Stimulated activated CD8-positive, alpha-beta memory T cell treated with anti-CD3 and anti-CD28 coated beads, Interleukin-12 subunit alpha, Interleukin-12 subunit beta, amount 100 ng/mL, for 24 hours (primary cell): Measurements from ENCODE around the gene MRGPRF.
"Not testable (repeated sequence)": the region's sequence is repeated elsewhere in the genome, so short reads cannot be mapped to it uniquely, and the experiment has no call there.

Experiments
- DNase-seq: peaks from one replicate; pipeline ENCODE4 v3.0.0-alpha.2; 2020; ENCODE audit errors: extremely low read depth

MRGPRF gene

DNA sequence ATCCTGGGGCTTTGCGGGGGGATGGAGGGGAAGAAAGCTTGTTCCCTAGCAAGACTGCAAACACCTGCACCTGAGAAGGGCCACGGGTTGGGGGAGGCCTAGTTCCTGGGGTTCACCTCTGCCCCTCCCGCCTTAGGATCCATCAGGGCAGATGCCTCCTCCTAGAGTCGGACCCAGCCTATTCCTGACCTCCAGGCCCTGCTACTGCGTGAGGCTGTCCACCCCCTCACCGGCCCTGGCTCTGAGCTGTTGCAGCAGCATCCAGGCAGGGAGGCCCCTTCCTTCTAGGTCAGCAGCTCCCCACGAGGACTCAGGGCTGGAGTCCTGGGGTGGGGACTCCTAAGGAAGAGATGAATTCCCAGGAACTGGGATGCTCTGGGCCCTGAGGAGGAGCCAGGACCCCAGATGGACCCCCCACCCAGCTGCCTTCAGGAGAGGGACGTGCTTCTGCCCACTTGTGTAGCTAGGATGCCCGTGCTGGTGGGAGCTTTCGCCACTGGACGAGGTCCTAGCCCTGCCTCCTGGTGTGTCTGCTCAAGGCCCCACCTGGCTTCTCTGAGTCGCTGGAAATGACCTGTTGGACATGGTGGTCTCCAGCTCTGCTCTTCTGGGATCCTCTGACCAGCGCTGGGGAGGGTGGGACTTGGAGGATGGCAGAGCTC, 10.3 kb downstream of the MRGPRF start:
- no peak for DNase-seq

- no peak for DNase-seq
Observed at GRCh38 chr11:69002110-69002569, 10.9 kb downstream of the MRGPRF start.

DNA sequence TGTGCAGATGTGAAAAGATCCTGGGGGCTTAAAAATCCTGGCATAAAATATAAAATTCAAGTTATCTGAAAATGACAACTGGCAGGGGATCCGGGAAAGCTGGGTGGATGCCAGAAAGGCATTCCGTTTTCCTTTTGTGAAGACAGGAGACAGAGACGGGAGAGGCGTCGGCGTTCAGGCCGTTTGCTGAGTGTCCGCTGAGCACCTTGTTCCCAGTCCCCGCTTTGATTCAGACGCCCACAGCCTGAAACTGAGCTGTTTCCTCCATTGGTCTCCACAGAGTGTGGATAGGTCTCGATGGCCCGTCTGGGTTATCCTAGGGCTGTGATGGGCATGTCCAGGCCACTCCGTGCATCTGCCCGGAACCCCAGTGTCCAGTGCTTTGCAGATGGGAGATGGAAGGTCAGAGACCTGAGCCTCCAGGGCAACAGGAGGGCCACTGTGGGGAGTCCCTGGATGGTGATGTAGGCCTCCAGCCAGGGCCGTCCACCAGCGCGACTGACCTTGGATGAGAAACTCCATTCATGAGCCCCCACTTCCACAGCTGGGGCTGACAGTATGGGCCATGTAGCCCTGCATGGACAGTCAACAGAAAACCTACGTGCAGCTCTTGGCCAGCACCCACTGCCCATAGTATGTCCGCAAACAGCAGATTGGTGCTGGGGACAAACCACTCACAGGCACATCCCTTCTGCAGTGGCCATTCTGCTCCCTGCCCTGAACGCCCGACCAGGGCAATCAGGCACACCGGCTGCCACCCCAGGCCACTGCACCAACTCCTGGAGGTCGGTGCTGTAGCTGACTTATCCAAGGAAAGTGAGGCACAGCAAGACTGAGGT, 11.6 kb downstream of the MRGPRF start:
- no peak for DNase-seq

GRCh38 chr11:69000831-69001242, 12.2 kb downstream of the MRGPRF start:
- no peak for DNase-seq

DNA sequence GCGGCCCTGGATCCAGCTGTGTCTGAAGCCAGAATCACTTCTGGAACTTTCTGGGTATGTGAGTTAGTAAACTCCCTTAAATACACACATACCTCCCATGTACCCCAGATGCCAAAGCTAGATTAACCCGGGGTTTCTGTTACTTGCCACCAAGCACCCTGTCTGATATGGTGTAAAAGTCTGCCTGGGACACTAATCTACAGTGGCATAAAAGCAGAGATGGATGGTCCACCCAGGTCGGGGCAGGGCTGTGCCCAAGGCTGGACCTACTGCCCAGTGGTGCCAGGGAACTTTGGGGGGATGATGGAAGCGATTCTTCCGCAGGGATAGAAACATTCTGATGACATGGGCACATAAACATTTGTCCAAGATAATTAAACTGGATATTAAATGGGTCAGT, 12.7 kb downstream of the MRGPRF start:
- no peak for DNase-seq

- not testable (repeated sequence) for DNase-seq
Observed at GRCh38 chr11:68999748-69000355, 13.2 kb downstream of the MRGPRF start.

GRCh38 chr11:68999093-68999747, 13.8 kb downstream of the MRGPRF start:
- DNase-seq, result no peak

- DNase-seq, result no peak
Observed at GRCh38 chr11:68998390-68998911, 14.6 kb downstream of the MRGPRF start.

GRCh38 chr11:68997995-68998348, 15.1 kb downstream of the MRGPRF start:
- DNase-seq, result no peak

- DNase-seq, result no peak
Observed at GRCh38 chr11:68997124-68997994, 15.7 kb downstream of the MRGPRF start.

- DNase-seq, result no peak
Observed at GRCh38 chr11:68996376-68997123, 16.5 kb downstream of the MRGPRF start.

- DNase-seq, result no peak
Observed at GRCh38 chr11:68994894-68995285, 18.2 kb downstream of the MRGPRF start.

- DNase-seq, result no peak
Observed at GRCh38 chr11:68994161-68994893, 18.7 kb downstream of the MRGPRF start.

DNA sequence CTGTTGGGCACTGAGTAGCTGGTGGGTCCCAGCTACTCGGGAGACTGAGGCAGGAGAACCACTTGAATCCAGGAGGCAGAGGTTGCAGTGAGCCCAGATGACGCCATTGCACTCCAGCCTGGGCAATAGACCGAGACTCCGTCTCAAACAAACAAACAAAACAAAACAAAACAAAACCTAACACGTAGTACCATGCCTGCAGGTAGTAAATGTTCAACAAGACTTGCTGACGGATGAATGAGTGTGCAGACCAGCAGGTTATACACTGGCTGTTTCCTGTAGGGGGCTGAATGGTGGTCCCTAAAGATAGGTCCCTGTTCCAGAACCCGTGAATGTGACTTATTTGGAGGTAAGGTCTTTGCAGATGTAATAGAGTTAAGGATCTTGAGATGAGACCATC, 19.5 kb downstream of the MRGPRF start:
- DNase-seq, result no peak

GRCh38 chr11:68992743-68993255, 20.2 kb downstream of the MRGPRF start:
- DNase-seq, result no peak

DNA sequence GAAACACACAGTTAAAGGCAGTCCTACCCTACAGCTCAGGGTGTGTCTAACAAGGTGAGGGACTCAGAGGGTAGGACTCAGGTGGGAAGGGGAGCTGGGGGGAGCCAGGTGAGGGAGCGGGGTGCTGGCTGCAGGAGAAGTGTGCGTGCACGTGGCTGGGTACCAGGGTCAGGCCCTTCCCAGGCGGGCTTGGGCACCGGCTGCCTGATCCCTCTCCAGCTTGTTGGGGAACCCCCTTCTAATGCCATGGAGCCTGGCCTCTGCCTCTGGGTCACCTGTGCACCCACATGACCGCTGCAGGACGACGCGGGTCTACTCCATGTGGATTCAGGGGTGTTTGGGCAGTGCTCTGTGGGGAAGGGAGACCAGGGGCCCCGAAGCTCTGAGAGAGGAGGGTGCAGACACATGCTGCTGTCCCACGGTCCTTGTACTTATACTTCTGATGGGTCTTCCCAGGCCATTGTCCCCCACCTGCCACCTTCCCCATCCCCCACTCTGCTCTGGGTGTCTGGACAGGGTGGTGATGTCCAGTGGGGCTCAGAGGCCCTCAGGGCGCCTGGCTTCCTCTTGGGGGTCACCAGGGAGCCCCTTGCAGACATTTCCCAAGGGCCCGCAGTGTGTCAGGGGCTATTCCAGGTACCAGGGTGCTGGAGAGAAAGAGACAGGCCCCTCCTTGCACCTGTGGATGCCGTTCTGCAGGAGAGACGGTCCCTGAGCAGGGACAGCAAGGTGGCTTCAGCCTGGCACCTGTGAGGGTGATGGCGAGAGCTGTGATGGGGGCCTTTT, 21.9 kb downstream of the MRGPRF start:
- no peak for DNase-seq

- no peak for DNase-seq
Observed at GRCh38 chr11:68989936-68990606, 23.0 kb downstream of the MRGPRF start.

DNA sequence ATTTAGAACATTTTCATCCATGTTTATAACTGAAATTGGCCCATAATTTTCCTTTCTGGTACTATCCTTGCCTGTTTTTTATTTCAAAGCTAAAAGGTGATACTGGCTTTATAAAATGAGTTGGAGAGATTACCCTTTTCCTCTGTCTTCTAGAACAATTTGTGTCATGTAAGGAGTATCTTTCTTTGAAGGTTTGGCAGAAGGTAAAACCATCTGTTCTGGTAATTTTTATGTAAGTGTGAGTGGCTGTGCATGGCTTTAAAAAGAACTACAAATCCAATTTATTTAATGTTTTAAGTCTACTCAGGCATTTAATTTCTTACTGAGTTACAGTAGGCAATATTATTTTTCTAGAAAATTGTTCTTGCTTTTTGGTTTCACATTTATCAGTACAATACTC, 24.6 kb downstream of the MRGPRF start:
- no peak for DNase-seq
